NCI-H146 treated with DMSO at 0.1 percent for 48 hours (cell line): ENCODE results near the gene XRCC5.
A peak's percentile ranks its signal among the peaks of the same experiment; 100 is the strongest.

Experiments
- DNase-seq: peaks from one replicate; lab custom pipeline; 2025; ENCODE audit not compliant: unreplicated experiment; lab: John Stamatoyannopoulos, UW

The XRCC5 gene

DNA sequence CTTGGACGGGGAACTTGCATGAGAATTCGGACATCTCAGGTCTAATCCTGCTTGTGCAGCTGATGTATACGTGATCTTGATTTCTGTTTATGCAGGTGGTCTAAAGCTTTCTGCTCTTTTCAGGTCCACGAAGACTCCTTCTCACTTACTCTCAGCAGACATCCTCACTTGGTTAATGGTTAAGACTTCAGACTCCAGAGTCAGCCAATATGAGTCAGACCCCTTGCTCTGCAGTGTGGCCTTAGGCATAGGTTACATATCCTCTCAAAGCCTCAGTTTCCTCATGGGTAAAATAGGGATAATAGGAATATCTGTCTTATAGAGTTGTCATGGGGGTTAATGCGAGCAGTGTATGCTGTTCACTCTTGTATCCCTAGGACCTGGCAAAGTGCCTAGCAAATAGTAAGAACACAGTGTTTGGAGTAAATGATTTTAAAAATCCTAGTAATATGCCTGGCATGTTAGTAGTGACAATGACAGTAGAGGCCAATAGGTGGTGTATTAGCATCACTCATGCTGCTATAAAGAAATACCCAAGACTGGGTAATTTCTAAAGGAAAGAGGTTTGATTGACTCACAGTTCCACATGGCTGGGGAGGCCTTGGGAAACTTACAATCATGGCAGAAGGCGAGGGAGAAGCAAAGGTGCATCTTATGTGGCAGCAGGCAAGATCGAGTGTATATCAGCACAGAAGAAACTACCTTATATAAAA is 42.3 kb downstream of the XRCC5 start:
- no peak for DNase-seq

DNA sequence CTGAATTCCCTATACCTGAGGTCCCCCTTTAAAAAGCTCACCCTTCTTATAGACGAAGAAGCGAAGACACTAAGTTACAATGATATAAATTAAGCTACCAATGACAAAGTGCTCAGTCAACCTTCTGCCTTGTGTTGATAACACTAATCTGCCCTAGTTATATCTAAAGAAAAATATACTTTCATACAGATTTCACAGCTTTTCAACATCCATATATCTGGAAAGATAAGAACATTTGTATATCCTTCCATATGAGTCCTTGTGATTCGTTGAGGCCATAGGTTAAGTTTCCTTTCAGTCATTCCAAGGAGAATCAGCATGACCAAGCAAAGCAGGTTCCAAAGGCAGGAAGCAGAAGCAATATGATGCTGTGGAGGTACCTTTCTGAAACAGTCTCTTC is 46.8 kb downstream of the XRCC5 start:
- no peak for DNase-seq

GRCh38 chr2:216156822-216157221 is 47.7 kb downstream of the XRCC5 start:
- DNase-seq = no peak

DNA sequence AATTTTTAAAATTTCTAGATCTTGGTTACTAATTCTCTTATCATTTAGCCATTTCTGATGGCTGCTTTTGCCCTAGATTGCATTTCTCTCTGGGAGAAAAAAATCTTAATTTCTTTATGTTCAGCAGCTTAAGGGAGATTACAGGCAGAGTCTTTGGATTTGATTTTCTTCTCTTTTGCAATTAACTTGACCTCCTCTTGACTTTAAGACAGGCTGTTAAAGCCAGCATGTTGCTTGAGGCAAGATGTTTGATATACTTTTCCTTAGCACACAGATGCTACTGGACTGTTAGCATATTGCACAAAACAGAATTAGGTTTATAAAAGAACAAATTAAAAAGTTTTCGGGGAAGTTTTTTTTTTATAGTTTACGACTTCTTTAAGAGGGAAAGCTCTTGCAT is 50.0 kb downstream of the XRCC5 start:
- no peak for DNase-seq

GRCh38 chr2:216159646-216160045 is 50.5 kb downstream of the XRCC5 start:
- no peak for DNase-seq

GRCh38 chr2:216160786-216161185 is 51.6 kb downstream of the XRCC5 start:
- DNase-seq = no peak

DNA sequence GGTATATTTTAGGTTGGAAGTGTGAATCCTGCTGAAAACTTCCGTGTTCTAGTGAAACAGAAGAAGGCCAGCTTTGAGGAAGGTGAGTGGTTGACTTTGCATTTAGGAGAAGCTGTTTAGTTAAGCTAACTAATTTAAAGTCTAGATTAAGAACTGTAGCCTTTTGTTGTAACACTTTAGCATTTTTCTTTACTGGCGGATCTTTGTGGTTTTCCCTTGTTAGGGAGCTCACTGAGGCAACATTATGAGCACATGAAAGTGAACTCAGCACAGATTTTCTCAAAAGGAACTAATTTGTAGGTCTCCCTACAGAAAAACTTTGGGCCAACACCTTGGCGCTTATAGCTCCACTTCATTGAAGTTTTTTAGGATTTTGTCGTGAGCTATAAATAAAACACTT is 52.8 kb downstream of the XRCC5 start:
- no peak for DNase-seq

DNA sequence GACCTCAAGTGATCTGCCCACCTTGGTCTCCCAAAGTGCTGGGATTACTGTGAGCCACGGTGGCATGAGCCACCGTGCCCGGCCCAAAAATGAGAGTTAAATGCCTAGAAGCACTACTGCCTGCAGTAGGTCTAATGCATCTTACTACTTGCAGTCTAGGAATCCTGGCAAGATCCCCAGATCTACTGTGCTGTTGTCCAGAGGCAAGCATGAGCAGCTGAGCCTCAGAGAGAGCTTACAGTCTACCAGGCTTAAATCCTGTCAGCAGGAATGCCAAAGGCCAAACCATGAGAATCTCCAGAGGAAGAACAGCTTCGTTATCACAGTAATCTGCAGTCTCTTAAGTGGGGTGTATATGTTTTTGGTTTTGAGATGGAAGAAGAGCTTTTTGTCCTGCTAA is 54.4 kb downstream of the XRCC5 start:
- DNase-seq = no peak

DNA sequence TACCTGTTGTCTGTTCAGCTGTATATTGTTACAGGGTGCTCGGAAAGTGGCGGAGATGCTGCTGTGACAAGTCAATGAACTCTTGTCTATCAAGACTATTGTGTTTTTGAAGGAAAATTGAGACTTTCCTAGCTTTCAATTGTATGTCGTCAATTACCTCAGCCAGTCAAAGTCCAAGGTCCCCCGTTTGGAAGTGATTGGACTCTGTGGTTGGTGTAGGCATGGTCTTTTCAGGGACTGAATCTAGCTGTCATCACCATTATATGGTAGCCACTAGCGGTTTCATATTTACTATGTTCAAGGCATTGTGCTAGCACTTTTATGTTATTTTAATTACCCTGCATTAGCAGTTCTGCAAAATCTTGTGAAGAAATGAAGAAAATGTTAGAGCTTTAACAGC is 54.9 kb downstream of the XRCC5 start:
- no peak for DNase-seq

DNA sequence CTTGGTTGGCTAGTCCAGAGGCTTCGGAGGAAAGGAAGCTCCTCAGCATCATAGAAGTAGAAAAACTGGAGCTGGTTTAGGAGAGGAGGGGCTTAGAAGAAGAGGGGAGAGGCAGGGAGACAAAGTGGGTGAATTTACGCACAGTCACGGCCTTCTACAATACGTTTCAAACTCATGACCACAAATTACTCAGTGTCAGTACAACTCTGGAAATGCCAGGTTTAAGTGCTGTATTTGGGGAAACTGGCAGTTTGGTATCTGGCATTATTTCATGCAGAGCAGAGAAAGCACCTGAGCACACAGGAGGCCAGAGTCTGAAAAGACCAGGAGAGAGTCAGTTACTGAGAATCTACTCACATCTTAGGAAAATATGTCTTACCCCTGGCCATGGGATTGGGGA is 55.4 kb downstream of the XRCC5 start:
- no peak for DNase-seq

- DNase-seq = no peak
Observed at GRCh38 chr2:216165711-216166110, 56.6 kb downstream of the XRCC5 start.

DNA sequence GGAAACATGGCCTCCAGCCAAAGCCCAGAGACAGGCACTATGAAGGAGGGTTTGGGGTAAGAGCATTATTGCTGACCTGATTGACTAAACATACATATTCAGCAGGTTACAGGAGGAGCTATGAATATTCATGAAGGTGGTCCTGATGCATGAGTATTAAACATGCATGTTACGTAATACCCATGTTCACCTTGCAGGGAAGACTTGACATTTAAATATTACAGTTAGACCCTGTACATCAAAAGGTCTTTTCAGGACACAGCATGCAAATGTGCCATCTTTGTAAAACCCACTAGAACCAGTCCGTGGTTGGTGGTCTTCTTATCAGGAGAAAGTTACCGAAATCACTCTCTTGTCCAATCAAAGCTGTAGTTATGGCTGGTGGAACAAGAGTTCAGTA is 59.9 kb downstream of the XRCC5 start:
- no peak for DNase-seq

- no peak for DNase-seq
Observed at GRCh38 chr2:216170076-216170763, 61.1 kb downstream of the XRCC5 start.

DNA sequence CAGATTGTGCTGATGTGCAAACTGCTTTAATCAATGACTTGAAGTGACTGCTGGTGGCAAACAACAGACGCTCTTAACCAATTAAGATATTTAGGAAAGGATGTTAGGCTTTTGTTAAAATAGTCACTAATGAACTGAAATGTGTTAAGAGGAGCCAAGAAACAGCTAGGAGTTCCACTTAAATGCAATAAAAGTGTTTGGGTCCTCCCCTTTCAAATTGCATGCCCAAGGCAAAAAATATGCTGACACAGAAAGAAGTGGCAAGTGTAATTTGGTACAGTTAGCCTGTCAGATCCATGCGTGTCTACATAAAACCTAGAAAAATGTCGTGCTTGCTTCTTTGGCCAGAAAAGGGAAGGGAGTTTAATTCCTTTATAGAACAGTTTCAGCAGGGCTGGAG is 61.9 kb downstream of the XRCC5 start:
- DNase-seq = no peak

DNA sequence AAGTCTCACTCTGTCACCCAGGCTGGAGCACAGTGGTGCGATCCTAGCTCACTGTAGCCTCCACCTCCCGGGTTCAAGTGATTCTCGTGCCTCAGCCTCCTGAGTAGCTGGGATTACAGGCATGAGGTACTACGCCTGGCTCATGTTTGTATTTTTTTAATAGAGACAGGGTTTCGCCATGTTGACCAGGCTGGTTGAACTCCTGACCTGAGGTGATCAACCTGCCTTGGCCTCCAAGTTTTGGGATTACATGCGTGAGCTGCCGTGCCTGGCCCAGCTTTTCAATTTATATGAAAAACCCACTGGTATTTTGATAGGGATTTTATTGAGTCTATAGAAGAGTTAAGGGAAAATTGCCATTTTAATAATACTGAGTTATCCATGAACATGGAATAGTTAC is 63.3 kb downstream of the XRCC5 start:
- DNase-seq = no peak

DNA sequence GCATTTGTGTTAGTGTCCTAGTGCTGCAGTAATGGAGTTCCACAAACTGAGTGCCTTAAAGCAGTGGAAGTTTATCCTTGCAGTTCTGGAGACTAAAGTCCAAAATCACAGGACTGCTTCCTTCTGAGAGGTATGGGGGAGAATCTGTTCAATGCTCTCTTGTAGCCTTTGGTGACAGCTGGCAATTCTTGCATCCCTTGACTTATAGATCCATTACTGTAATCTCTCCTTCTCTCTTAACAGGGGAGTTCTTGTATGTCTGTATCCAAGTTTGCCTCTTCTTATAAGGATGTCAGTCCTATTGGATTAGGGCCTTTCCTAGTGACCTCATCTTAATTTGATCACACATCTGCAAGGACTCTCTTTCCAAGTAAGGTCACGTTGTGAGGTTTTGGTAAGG is 69.9 kb downstream of the XRCC5 start:
- no peak for DNase-seq

DNA sequence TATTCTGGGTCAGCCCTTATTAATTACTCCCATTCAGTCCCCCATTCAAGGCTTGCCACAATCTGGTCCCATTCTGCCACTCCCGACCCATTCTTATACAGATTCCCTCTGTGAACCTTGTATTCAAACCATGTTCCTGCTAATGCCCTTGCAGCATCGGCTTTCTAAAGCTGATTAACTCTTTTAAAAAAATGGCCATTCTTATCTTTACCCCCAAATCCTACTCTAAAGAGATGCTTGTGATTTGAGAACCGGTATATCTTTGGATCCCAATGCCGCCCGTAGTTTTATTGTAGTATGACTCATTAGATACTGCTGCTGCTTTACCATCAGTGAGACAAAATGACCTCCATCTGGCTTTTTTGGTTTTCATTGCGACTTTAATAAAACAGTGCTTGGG is 72.2 kb downstream of the XRCC5 start:
- no peak for DNase-seq

GRCh38 chr2:216181953-216182461 is 72.9 kb downstream of the XRCC5 start:
- DNase-seq = no peak

- no peak for DNase-seq
Observed at GRCh38 chr2:216183462-216183861, 74.3 kb downstream of the XRCC5 start.

DNA sequence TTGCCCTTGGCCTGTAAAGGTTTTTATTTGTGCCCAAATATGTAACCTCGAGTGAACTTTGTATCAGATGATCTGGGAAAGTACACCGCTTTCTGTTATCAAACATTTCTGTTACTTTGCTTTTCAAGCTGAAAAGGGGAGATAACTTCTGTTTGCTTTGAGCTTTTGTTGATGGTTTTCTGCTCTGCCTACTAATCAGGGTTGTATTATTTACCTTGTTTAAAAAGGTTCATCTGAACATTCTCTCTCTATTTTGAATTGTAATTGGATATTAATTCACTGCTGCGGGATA is 79.4 kb downstream of the XRCC5 start:
- peak; percentile 52 for DNase-seq

- peak; percentile 52 for DNase-seq
Observed at GRCh38 chr2:216188956-216189355, 79.8 kb downstream of the XRCC5 start.

DNA sequence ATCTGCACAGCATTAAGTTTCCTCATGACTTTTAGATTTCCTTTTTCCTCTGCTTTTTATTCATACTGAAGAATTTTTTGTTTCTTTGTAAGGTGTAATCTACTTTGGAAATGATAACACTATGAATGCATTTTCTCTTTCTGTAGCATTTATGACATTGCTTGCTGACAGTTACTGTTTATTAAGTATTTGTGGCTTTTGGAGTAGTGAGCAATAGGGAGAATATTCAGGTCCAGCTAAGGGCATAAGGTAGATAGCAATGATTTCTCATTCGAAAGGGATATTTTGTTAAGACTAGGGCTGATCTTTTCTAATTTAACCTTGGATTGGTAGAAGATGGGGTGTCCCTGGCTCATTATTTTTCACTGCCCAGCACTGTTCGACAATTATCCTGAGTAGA is 80.3 kb downstream of the XRCC5 start:
- DNase-seq = no peak

GRCh38 chr2:216192181-216192580 is 83.0 kb downstream of the XRCC5 start:
- no peak for DNase-seq
